Smooth muscle cell (in vitro differentiated cells): ENCODE data around the gene ANXA6. TPM values are rescaled to one million over a fixed set of nuclear protein-coding genes. Genes with fewer than 3 reads are reported as not detected.

Experiments
- DNase-seq: peaks from one replicate; lab custom pipeline; 2025; ENCODE audit not compliant: unreplicated experiment; lab: John Stamatoyannopoulos, UW
- H2AFZ ChIP-seq: fragments of 200-600 bp; sonication (generic); 2 replicates; pipeline ENCODE4 v1.6.0; 2016; ENCODE audit warnings: antibody characterized with exemption, low read depth, mild to moderate bottlenecking
- H3F3A ChIP-seq: fragments of 200-600 bp; sonication (generic); 2 replicates; pipeline ENCODE4 v1.6.0; 2017; ENCODE audit warnings: antibody characterized with exemption, low read depth
- H3K27ac ChIP-seq: fragments of 200-600 bp; sonication (generic); 2 replicates; pipeline ENCODE4 v1.5.1; 2016; ENCODE audit warnings: low read depth, mild to moderate bottlenecking
- H3K27me3 ChIP-seq: fragments of 200-600 bp; sonication (generic); 2 replicates; pipeline ENCODE4 v1.6.1; 2016; ENCODE audit warnings: low read depth, mild to moderate bottlenecking
- H3K36me3 ChIP-seq: fragments of 200-600 bp; sonication (generic); 2 replicates; pipeline ENCODE4 v1.5.1; 2016; ENCODE audit warnings: low read depth
- H3K4me1 ChIP-seq: fragments of 200-600 bp; sonication (generic); 2 replicates; pipeline ENCODE4 v1.5.1; 2016; ENCODE audit warnings: low read depth
- H3K4me2 ChIP-seq: fragments of 200-600 bp; sonication (generic); 2 replicates; pipeline ENCODE4 v1.6.0; 2016; ENCODE audit warnings: mild to moderate bottlenecking
- H3K4me3 ChIP-seq: fragments of 200-600 bp; sonication (generic); 2 replicates; pipeline ENCODE4 v1.5.1; 2016; ENCODE audit warnings: mild to moderate bottlenecking
- H3K79me2 ChIP-seq: fragments of 200-600 bp; sonication (generic); 2 replicates; pipeline ENCODE4 v1.6.0; 2016; ENCODE audit warnings: low read depth, mild to moderate bottlenecking
- H3K9ac ChIP-seq: fragments of 200-600 bp; sonication (generic); 2 replicates; pipeline ENCODE4 v1.6.0; 2016; ENCODE audit warnings: low read depth
- H3K9me3 ChIP-seq: fragments of 200-600 bp; sonication (generic); replicated peaks from 2 replicates; pipeline ENCODE4 v1.5.1; 2016; ENCODE audit warnings: low read depth
- H4K20me1 ChIP-seq: fragments of 200-600 bp; sonication (generic); 2 replicates; pipeline ENCODE4 v1.6.0; 2016; ENCODE audit warnings: low read depth
- WGBS: methylation state at CpG from one replicate; pipeline ENCODE4 v1.1.7; 2016; ENCODE audit warnings: low lambda C conversion rate; 5-methylcytosine and 5-hydroxymethylcytosine counted together
- polyA plus RNA-seq: library from polyadenylated mRNA; unstranded; fragments of >200 nt; fragmentation: Nextera tagmentation; extraction: Ambion mirVana; gene quantifications from 2 replicates; pipeline ENCODE4 v1.2.1, GENCODE V29; 2016
- total RNA-seq: library from RNA; depleted of rRNA; stranded (reverse); fragments of >200 nt; gene quantifications from 2 replicates; pipeline ENCODE4 v1.2.3, GENCODE V29; 2014
- TF ChIP-seq, protein P1 (sequence below): fragments of 200-600 bp; sonication (generic); IDR thresholded peaks from 2 replicates; pipeline ENCODE4 v1.5.1; 2017; ENCODE audit warnings: borderline replicate concordance, mild to moderate bottlenecking, antibody characterized with exemption; ENCODE audit not compliant: insufficient read depth, poor library complexity, severe bottlenecking

Gene ANXA6
- total and polyA plus RNA-seq, 2 experiments from 2014 or later: 264 to 279 TPM

DNA sequence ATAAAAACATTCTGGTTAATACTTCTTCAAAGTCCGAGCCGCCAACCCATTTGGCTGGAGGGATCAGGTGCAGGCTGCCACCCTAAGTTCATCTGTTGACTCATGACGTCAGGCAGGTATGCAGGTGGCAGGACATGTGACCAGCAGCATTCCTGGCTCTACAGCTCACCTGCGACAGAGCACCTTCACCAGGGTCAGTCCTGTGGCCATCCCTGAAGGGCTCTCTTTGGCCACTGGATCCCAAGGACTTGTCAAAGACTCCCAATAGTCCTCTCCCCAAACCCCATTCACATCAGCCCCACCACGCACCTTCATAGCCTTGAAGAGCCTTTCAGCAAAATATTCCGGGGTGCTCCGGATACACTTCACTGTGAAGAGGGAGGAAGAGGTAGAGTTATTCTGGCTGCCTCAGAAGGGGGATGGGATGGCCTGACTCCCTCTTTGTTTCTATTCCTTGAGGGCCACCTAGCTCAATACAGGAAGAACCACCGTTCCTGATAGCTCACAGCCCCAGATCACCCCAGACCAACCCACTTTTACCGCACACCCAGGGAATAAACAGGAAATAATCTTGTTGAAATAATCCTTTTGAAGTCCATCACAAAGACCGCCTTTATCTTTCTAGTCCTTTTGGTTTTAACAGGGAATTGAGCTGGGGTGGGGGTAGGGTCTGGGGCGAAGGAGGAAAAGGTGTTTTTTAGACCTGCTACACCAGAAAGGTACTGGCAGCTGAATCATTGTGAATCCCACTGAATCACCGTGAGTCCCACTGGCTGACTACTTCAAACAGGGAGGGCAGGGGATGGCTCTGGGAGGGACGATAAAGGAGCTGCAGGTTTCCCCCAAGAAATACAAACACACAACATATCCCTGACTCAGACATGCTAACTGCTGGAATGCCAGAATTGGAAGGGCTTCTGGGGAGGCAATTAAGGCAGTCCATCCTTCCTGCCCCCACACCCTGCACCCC lies 26.4 kb downstream of the ANXA6 start:
- H3K9ac ChIP-seq: no peak overlapping the region
- H3K27ac ChIP-seq: peak overlapping the region; percentile 19
- peaks cover 45% of the 10 kb centered on the region for H4K20me1 ChIP-seq
- no peaks in the 10 kb centered on the region for H3K4me1 ChIP-seq
- no peak for DNase-seq
- H2AFZ ChIP-seq: no peak overlapping the region
- H3K27me3 ChIP-seq: no peaks in the 10 kb centered on the region
- no peak overlapping the region for H3K4me2 ChIP-seq
- H3K9me3 ChIP-seq: no peaks in the 10 kb centered on the region
- WGBS: 89% methylated on average over 13 of the region's 13 CpGs
- H3K4me3 ChIP-seq: no peak overlapping the region
- no peaks in the 10 kb centered on the region for H3K79me2 ChIP-seq
- TF ChIP-seq, protein P1, sequence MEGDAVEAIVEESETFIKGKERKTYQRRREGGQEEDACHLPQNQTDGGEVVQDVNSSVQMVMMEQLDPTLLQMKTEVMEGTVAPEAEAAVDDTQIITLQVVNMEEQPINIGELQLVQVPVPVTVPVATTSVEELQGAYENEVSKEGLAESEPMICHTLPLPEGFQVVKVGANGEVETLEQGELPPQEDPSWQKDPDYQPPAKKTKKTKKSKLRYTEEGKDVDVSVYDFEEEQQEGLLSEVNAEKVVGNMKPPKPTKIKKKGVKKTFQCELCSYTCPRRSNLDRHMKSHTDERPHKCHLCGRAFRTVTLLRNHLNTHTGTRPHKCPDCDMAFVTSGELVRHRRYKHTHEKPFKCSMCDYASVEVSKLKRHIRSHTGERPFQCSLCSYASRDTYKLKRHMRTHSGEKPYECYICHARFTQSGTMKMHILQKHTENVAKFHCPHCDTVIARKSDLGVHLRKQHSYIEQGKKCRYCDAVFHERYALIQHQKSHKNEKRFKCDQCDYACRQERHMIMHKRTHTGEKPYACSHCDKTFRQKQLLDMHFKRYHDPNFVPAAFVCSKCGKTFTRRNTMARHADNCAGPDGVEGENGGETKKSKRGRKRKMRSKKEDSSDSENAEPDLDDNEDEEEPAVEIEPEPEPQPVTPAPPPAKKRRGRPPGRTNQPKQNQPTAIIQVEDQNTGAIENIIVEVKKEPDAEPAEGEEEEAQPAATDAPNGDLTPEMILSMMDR: no peak
- H3K36me3 ChIP-seq: peaks cover 26% of the 10 kb centered on the region
- H3F3A ChIP-seq: no peaks in the 10 kb centered on the region

DNA sequence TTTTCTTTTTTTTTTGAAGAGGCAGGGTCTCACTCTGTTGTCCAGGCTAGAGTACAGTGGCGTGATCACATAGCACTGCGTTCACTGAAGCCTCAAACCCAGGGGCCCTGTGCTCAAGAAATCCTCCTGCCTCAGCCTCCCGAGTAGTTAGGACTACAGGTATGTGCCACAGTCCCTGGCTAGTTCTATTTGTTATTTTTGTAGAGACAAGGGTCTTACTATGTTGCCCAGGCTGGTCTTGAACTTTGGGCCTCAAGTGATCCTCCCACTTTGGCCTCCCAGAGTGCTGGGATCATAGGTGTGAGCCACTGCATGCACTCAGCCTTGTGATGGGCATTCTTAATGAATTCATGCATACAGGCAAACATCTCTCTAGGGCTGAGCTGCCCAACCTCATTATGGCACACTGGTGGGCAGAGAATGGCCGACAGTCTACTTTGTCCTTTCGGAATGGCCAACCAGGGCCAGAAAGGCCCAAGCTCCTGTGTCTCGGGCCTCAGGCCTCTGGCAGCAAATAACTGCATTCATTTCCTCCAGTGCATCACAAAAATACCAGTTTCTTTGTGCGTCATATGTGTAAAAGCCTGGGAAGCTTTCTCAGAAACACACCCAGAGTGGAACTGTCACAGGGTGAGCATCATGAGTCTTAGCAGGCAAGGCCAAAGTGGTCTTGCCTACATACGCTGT lies 27.2 kb downstream of the ANXA6 start:
- Histone ChIP-seq H3K36me3 (peaks cover 26% of the 10 kb centered on the region), H3K9me3 (no peaks in the 10 kb centered on the region), H3K79me2 (no peaks in the 10 kb centered on the region), H3K27ac (no peak overlapping the region), H3K9ac (no peak overlapping the region), H2AFZ (no peak overlapping the region), H3K4me3 (no peak overlapping the region), H3K4me2 (no peak overlapping the region), H3K4me1 (no peaks in the 10 kb centered on the region), H3F3A (no peaks in the 10 kb centered on the region), H3K27me3 (no peaks in the 10 kb centered on the region), H4K20me1 (peaks cover 44% of the 10 kb centered on the region)
- 98% methylated on average over 8 of the region's 8 CpGs for WGBS
- DNase-seq: no peak
- TF ChIP-seq, protein P1: no peak

DNA sequence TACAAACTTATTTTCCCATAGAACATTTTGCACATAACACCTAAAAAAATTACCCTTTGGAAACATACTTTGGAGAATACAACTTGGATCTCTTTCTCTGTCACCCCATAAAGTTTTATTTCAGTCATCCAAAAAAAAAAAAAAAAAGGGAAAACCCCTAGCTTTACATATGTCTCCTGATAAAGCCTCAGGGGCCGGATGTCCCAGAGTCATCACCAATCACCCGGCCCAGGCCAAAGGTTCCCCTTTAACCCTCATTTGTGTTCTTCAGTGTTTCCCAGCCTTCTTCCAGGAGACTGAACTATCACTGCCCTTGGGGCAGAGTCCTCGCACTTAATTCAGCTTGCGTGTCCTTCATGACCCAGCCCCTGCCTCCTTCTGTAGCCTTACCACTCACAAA lies 28.8 kb downstream of the ANXA6 start:
- Histone ChIP-seq H3K27ac (no peak overlapping the region), H3K4me1 (no peaks in the 10 kb centered on the region), H3K79me2 (no peaks in the 10 kb centered on the region), H3K27me3 (no peaks in the 10 kb centered on the region), H3K4me3 (no peak overlapping the region), H3K9ac (no peak overlapping the region), H4K20me1 (peaks cover 48% of the 10 kb centered on the region), H3F3A (no peaks in the 10 kb centered on the region), H3K9me3 (no peaks in the 10 kb centered on the region), H3K4me2 (no peak overlapping the region), H2AFZ (no peak overlapping the region), H3K36me3 (peaks cover 23% of the 10 kb centered on the region)
- DNase-seq: no peak
- TF ChIP-seq, protein P1: no peak
- WGBS: 94% methylated on average over 4 of the region's 4 CpGs
